PFSK-1 (cell line): ENCODE data around the gene NUP210L.

Source experiments
- SIN3A ChIP-seq: IDR thresholded peaks from 2 replicates; pipeline ENCODE4 v1.6.1; 2012; ENCODE audit warnings: mild to moderate bottlenecking, low read length, moderate library complexity, borderline replicate concordance; ENCODE audit not compliant: insufficient read depth
- TF ChIP-seq, protein P1 (sequence below), 2 experiments: IDR thresholded peaks; 2 replicates each; pipeline versions ENCODE4 v1.6.1 to v1.8.0; 2011 to 2012; ENCODE audit warnings: low read depth in 2 of 2, low read length in 2 of 2, control low read depth in 1 of 2, inconsistent platforms in 1 of 2, mild to moderate bottlenecking in 1 of 2, moderate library complexity in 1 of 2; ENCODE audit not compliant: insufficient read depth in 1 of 2

- TF ChIP-seq SIN3A: no peak
- TF ChIP-seq, protein P1, sequence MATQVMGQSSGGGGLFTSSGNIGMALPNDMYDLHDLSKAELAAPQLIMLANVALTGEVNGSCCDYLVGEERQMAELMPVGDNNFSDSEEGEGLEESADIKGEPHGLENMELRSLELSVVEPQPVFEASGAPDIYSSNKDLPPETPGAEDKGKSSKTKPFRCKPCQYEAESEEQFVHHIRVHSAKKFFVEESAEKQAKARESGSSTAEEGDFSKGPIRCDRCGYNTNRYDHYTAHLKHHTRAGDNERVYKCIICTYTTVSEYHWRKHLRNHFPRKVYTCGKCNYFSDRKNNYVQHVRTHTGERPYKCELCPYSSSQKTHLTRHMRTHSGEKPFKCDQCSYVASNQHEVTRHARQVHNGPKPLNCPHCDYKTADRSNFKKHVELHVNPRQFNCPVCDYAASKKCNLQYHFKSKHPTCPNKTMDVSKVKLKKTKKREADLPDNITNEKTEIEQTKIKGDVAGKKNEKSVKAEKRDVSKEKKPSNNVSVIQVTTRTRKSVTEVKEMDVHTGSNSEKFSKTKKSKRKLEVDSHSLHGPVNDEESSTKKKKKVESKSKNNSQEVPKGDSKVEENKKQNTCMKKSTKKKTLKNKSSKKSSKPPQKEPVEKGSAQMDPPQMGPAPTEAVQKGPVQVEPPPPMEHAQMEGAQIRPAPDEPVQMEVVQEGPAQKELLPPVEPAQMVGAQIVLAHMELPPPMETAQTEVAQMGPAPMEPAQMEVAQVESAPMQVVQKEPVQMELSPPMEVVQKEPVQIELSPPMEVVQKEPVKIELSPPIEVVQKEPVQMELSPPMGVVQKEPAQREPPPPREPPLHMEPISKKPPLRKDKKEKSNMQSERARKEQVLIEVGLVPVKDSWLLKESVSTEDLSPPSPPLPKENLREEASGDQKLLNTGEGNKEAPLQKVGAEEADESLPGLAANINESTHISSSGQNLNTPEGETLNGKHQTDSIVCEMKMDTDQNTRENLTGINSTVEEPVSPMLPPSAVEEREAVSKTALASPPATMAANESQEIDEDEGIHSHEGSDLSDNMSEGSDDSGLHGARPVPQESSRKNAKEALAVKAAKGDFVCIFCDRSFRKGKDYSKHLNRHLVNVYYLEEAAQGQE (IDR thresholded peaks at IDR 0.05; ENCODE audit: insufficient read depth in 1 of 2, low read depth in 2 of 2, low read length in 2 of 2): no peak
Observed at GRCh38 chr1:154145986-154146385, 8.9 kb downstream of the NUP210L start.
